Measurements from ENCODE around the gene USP14.
"Not testable (repeated sequence)": the region's sequence is repeated elsewhere in the genome, so short reads cannot be mapped to it uniquely, and the experiment has no call there.

Gene USP14

DNA sequence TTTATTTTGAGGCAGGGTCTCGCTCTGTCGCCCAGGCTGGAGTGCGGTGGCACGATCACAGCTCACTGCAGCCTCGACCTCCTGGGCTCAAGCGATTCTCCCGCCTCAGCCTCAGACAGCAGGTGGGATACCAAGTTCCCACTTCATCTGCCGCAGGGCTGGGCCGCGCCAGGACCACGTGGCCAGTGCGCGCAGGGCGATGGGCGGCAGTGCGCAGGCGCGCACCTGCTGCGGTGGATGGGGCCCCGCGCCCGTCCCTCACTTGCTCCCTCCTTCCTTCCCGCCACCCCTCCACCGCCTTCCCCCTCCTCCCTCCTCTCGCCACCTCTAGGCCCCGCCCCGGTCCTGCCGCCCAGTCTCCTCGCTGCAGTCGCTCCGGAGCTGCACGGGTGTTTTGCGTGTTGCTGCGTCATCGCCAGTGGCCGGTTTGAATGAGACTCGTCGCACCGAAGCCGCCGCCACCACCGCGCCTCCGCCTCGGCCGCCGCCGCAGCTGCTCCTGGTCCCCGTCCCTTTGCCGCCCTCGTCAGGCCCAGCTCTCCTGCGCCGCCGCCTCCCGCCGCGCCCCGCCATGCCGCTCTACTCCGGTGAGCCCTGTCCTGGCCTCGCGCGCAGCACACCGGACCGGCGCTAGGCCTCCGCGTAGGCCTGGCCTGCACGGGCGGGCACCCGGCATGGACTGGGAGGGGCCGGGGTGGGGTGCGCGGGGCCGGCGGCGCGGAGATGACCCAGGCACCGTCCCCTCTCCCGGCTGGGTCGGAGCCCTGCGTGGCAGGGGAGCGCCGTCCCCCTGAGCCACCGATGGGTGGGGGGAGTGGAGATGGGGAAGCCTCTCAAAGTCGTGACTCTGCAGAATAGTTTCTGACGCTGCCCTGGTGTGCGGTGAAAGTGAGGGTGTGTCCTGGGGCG lies at the start of gene USP14:
TSS of gene USP14 (plus strand) at position 430 of the 909 bp plus-strand sequence. CDS start at position 572, 142 bp downstream.
- ChIA-PET POLR2A (interaction anchor here (0.6 to 1.1 kb wide), 2 partner anchors 12 to 110 kb away, joined by 3 read pairs; partner anchors contain the start of gene THOC1), CTCF (no interaction called here)
- TF ChIP-seq PKNOX1 (IDR thresholded peaks at IDR 0.05): peak; percentile 94
- TF ChIP-seq L3MBTL2 (conservative IDR thresholded peaks at IDR 0.05): peak; percentile 99
- no peak for TF ChIP-seq TARDBP (IDR thresholded peaks at IDR 0.05)
- peak; percentile 94 for DNase-seq (ENCODE audit: extremely low spot score)

GRCh38 chr18:108665-109063 lies 49.7 kb upstream of the USP14 start:
- POLR2A ChIA-PET; DNase-seq (ENCODE audit: extremely low spot score); CTCF ChIA-PET: not testable (repeated sequence)

- POLR2A ChIA-PET; DNase-seq (ENCODE audit: extremely low spot score); CTCF ChIA-PET: not testable (repeated sequence)
Observed at GRCh38 chr18:109130-109921, 49.0 kb upstream of the USP14 start.

DNA sequence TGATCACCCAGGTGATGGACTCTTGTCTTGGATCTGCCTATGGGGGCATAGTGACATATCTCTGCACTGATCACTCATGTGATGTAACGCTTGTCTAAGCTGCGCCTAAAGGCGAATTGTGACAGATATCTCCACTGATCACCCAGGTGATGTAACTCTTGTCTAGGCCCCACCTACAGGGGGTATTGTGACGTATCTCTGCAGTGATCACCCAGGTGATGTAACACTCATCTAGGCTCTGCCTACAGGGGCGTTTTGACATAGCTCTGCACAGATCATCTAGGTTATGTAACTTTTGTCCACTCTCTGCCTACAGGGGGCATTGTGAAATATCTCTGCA lies 48.5 kb upstream of the USP14 start:
- POLR2A ChIA-PET; DNase-seq (ENCODE audit: extremely low spot score); CTCF ChIA-PET: not testable (repeated sequence)

DNA sequence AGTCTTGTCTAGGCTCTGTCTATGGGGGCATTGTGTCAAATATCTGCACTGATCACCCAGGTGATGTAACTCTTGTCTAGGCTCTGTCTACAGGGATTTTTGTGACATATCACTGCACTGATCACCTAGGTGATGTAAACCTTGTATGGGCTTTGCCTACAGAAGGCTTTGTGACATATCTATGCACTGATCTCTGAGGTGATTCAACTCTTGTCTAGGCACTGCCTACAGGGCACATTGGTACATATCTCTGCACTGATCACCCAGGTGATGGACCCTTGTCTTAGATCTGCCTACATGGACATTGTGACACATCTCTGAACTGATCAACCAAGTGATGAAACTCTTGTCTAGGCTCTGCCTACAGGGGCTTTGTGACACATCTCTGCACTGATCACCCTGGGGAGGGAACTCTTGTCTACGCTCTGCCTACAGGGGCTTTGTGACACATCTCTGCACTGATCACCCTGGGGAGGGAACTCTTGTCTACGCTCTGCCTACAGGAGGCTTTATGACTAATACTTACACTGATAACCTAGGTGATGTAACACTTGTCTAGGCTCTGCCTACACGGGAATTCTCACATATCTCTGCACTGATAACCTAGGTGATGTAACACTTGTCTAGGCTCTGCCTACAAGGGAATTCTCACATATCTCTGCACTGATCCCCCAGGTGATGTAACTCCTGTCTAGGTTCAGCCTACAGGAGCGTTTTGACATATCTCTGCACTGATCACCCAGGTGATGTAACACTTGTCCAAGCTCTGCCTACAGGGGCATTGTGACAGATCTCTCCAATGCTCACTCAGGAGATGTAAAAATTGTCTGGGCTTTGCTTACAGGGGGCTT lies 47.8 kb upstream of the USP14 start:
- POLR2A ChIA-PET; CTCF ChIA-PET; DNase-seq (ENCODE audit: extremely low spot score): not testable (repeated sequence)

- CTCF ChIA-PET: no interaction called here
Observed at GRCh38 chr18:111306-112014, 46.9 kb upstream of the USP14 start.

GRCh38 chr18:112015-112733 lies 46.2 kb upstream of the USP14 start:
- DNase-seq (ENCODE audit: extremely low spot score); POLR2A ChIA-PET; CTCF ChIA-PET: not testable (repeated sequence)

More at GRCh38 chr18:111306-112014, 46.9 kb upstream of the USP14 start:
- POLR2A ChIA-PET: no interaction called here
- TF ChIP-seq TARDBP (IDR thresholded peaks at IDR 0.05) (no peak), L3MBTL2 (conservative IDR thresholded peaks at IDR 0.05) (peak; percentile 70)
- peak; percentile 70 for DNase-seq (ENCODE audit: extremely low spot score)

DNA sequence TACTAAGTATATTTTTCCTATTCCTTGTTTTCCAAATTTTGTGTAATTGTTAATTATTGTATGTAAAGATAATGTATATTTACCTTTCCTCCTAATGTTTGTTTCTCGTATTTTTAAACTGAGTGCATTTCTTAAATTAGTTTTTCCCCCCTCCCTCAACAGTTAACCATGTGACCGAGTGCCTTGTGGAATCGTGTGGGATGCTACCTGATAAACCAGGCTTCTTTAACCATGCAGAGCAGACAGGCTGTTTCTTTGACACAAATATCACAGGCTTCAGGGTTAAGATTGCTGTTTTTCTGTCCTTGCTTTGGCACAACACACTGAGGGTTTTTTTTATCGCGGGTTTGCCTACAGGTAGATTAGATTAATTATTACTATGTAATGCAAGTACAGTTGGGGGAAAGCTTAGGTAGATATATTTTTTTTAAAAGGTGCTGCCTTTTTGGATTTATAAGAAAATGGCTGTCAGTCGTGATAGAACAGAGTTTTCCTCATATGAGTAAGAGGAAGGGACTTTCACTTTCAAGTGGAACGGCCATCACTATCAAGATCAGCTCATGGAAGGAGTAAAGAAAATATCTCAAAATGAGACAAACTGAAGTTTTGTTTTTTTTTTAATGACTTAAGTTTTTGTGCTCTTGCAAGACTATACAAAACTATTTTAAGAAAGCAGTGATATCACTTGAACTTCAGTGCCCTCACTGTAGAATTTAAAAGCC lies 37.7 kb upstream of the USP14 start:
- POLR2A ChIA-PET; CTCF ChIA-PET; DNase-seq (ENCODE audit: extremely low spot score): not testable (repeated sequence)

DNA sequence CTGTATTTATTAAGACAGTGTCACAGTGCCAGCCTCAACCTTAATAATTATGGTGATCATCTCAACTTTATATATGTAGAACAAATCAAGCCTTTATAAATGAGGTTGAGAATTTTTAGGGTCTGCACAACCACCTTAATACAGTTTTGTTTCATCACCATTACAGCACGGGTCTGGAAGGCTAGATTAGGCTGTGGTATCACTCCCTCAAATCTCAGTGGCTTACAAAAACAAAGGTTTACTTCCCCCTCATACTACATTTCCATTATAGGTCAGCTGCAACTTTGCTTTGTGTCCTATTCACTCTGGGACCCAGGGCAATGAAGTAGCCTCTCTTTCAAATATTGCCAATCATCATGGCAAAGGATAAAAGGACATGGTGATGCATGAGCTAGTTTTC lies 23.3 kb upstream of the USP14 start:
- no peak for DNase-seq (ENCODE audit: extremely low spot score)
- TF ChIP-seq HDGF (IDR thresholded peaks at IDR 0.05; ENCODE audit: borderline replicate concordance) (no peak), ELF4 (IDR thresholded peaks at IDR 0.05) (no peak), BHLHE40 (IDR thresholded peaks at IDR 0.05; ENCODE audit: borderline replicate concordance) (no peak), SUZ12 (IDR thresholded peaks at IDR 0.05) (no peak), CTBP1 (IDR thresholded peaks at IDR 0.05; ENCODE audit: borderline replicate concordance) (no peak), SP1 (IDR thresholded peaks at IDR 0.05) (no peak), L3MBTL2 (conservative IDR thresholded peaks at IDR 0.05) (no peak), PKNOX1 (IDR thresholded peaks at IDR 0.05) (no peak), NFRKB (IDR thresholded peaks at IDR 0.05) (no peak), ARNT (IDR thresholded peaks at IDR 0.05) (no peak), FOXK2 (IDR thresholded peaks at IDR 0.05) (no peak)
- POLR2A ChIA-PET: no interaction called here
- CTCF ChIA-PET: no interaction called here

All from HEK293T (cell line).